Endothelial cell of umbilical vein (primary cell): ENCODE data around the gene TAF1A. TPM values are rescaled to one million over a fixed set of nuclear protein-coding genes. Genes with fewer than 3 reads are reported as not detected.

Source experiments
- BruUV-seq: library from RNA; stranded (reverse); fragments of 400-500 nt; replicated peaks from 2 replicates; lab custom pipeline; 2021; lab: Mats Ljungman, UMichigan
- CTCF ChIA-PET: fragments of 300-600, 350-600 bp; sonication (Branson Sonifier 250); formaldehyde crosslinking; loops from one replicate; lab custom pipeline; 2021; ENCODE audit warnings: antibody characterized with exemption, inconsistent platforms; lab: Charles Lee
- POLR2A ChIA-PET: fragments of 300-600, 350-600 bp; sonication (Branson Sonifier 250); formaldehyde crosslinking; loops from one replicate; lab custom pipeline; 2021; ENCODE audit warnings: antibody characterized with exemption, inconsistent platforms; lab: Charles Lee
- DNase-seq: peaks from one replicate; pipeline ENCODE4 v3.0.0-alpha.2; 2011; ENCODE audit warnings: low read depth, low spot score
- FAIRE-seq: peaks from 2 replicates; lab custom pipeline; 2011; peaks lifted over from hg19 to GRCh38; lab: Jason Lieb, UNC
- H2AFZ ChIP-seq: 2 replicates; pipeline ENCODE4 v1.6.0; 2012; ENCODE audit warnings: low read depth, low read length, control low read depth, inconsistent platforms
- H3K27ac ChIP-seq: 2 replicates; pipeline ENCODE4 v1.5.1; 2011; ENCODE audit warnings: low read depth, mild to moderate bottlenecking, control low read depth, low read length, moderate library complexity; ENCODE audit not compliant: insufficient read depth
- H3K27me3 ChIP-seq, 2 experiments: 2 replicates each; pipeline versions ENCODE4 v1.6.0 to v1.6.1; 2011; ENCODE audit warnings: low read length in 2 of 2, mixed read lengths in 1 of 2; ENCODE audit not compliant: control insufficient read depth in 2 of 2, insufficient read depth in 2 of 2
- H3K36me3 ChIP-seq, 2 experiments: 2 replicates in 1 of 2; 3 replicates in 1 of 2; pipeline ENCODE4 v1.5.1; 2011; ENCODE audit warnings: low read length in 2 of 2, mild to moderate bottlenecking in 1 of 2, moderate library complexity in 1 of 2; ENCODE audit not compliant: control insufficient read depth in 2 of 2, insufficient read depth in 2 of 2; ENCODE audit errors: extremely low read depth in 1 of 2
- H3K4me1 ChIP-seq: 3 replicates; pipeline ENCODE4 v1.5.1; 2011; ENCODE audit warnings: mild to moderate bottlenecking, low read length; ENCODE audit not compliant: control insufficient read depth, insufficient read depth; ENCODE audit errors: extremely low read depth
- H3K4me2 ChIP-seq: 2 replicates; pipeline ENCODE4 v1.6.1; 2011; ENCODE audit warnings: low read length, control low read depth, mixed read lengths; ENCODE audit not compliant: insufficient read depth
- H3K4me3 ChIP-seq, 3 experiments: fragments of 200-600 bp in 1 of 3; sonication (generic), shearing (Covaris generic) in 1 of 3; replicated peaks in 1 of 3; 2 replicates each; pipeline ENCODE4 v1.5.1; 2011 to 2016; ENCODE audit warnings: control low read depth in 3 of 3, low read length in 3 of 3, mild to moderate bottlenecking in 2 of 3, inconsistent platforms in 1 of 3, low read depth in 1 of 3, moderate library complexity in 1 of 3; ENCODE audit not compliant: insufficient read depth in 1 of 3
- H3K79me2 ChIP-seq: 2 replicates; pipeline ENCODE4 v1.6.0; 2012; ENCODE audit warnings: low read length, inconsistent platforms; ENCODE audit not compliant: control insufficient read depth, insufficient read depth
- H3K9ac ChIP-seq: replicated peaks from 2 replicates; pipeline ENCODE3; 2011; ENCODE audit warnings: low read length, control low read depth; ENCODE audit not compliant: insufficient read depth; ENCODE audit errors: extremely low read depth
- H3K9me1 ChIP-seq: replicated peaks from 3 replicates; pipeline ENCODE4 v1.6.0; 2011; ENCODE audit warnings: mild to moderate bottlenecking, low read length; ENCODE audit not compliant: control insufficient read depth, insufficient read depth; ENCODE audit errors: extremely low read depth
- H3K9me3 ChIP-seq: replicated peaks from 2 replicates; pipeline ENCODE4 v1.5.1; 2012; ENCODE audit warnings: low read length, inconsistent platforms; ENCODE audit not compliant: control insufficient read depth, insufficient read depth
- H4K20me1 ChIP-seq: replicated peaks from 2 replicates; pipeline ENCODE3; 2011; ENCODE audit warnings: mild to moderate bottlenecking, low read length; ENCODE audit not compliant: control insufficient read depth, insufficient read depth; ENCODE audit errors: extremely low read depth
- GATA2 ChIP-seq: IDR thresholded peaks from 2 replicates; pipeline ENCODE4 v1.7.0; 2011; ENCODE audit warnings: low read depth, mild to moderate bottlenecking, moderate library complexity, mixed read lengths, low read length; ENCODE audit not compliant: insufficient read length, insufficient read depth
- JUN ChIP-seq: IDR thresholded peaks from 2 replicates; pipeline ENCODE4 v1.6.1; 2011; ENCODE audit warnings: borderline replicate concordance, low read depth; ENCODE audit not compliant: insufficient read length, insufficient read depth
- MYC ChIP-seq: IDR thresholded peaks from one replicate; pipeline ENCODE4 v1.6.1; 2011; ENCODE audit warnings: mild to moderate bottlenecking, low read depth, low read length
- POLR2A ChIP-seq: IDR thresholded peaks from 2 replicates; pipeline ENCODE4 v1.6.1; 2012; ENCODE audit warnings: low read depth, mild to moderate bottlenecking, control low read depth, low read length
- dilution Hi-C: fragments of 300-500 bp; cut with MboI; formaldehyde crosslinking; loops from one replicate; pipeline ENCODE4 v1.15.0; 2019; ENCODE audit warnings: low sequenced_read_pairs; ENCODE audit not compliant: extremely low pct_ligation_motif_present
- intact Hi-C: fragments of 100-400 bp; cut with micrococcal nuclease; formaldehyde crosslinking; loops from one replicate; pipeline ENCODE4 v1.10.0; 2022
- polyA plus RNA-seq, 4 experiments: library from polyadenylated mRNA; depleted of rRNA in 3 of 4; stranded (reverse) in 3 of 4; unstranded in 1 of 4; fragments of >200 nt; gene quantifications; 2 replicates each; pipeline versions ENCODE4 v1.2.1 to v1.2.3, GENCODE V29; 2011 to 2012; ENCODE audit warnings: missing spikeins in 1 of 4
- total RNA-seq: library from RNA; stranded (reverse); gene quantifications from 2 replicates; pipeline ENCODE4 v1.2.3, GENCODE V29; 2021
- TF ChIP-seq, protein P1 (sequence below): IDR thresholded peaks from 2 replicates; pipeline ENCODE4 v1.6.1; 2011; ENCODE audit not compliant: insufficient read depth, insufficient read length
- TF ChIP-seq, protein P2 (sequence below), 2 donors: IDR thresholded peaks; 1 replicate in 1 of 2; 2 replicates in 1 of 2; pipeline ENCODE4 v1.5.1; 2011; ENCODE audit warnings: low read length in 2 of 2, mild to moderate bottlenecking in 2 of 2, moderate library complexity in 2 of 2, control low read depth in 1 of 2, inconsistent platforms in 1 of 2, low read depth in 1 of 2; ENCODE audit not compliant: insufficient read depth in 1 of 2; ENCODE audit errors: extremely low read depth in 1 of 2

TAF1A gene
- total and polyA plus RNA-seq, 2 donors (not counting 3 experiments of a cell fraction or from before 2014, with no cell fraction given): 1.3 to 5.3 TPM

DNA sequence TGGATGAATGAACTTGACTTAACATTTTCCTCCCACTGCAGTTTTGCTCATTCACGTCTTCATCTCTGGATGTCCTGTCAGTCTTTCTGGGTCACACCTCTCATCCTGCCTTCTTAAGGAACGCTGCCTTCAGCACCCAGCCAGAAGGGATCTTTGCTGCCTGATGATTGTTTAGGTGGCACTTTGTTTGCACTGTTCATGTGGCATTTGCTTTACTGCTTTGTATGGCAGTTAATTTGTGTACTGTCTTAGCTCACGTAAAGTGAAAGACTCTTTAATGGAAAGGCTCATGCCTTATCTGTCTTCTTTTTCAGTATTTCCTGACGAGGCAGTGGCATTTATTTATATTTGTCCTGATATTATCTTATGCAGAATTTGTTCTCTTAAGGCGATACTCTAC, 33.0 kb upstream of the TAF1A start:
- ChIA-PET POLR2A (no interaction called here), CTCF (interaction anchor here (4.6 kb wide), 1 partner anchor 12 kb away, joined by 34 read pairs; no protein-coding TSS in a partner anchor)
- H3K36me3 ChIP-seq: peaks cover 0 to 4% of the 10 kb centered on the region in 2 experiments
- BruUV-seq: no TSS peak
- H2AFZ ChIP-seq: no peak overlapping the region
- intact Hi-C loops (no loop called here), dilution Hi-C loops (no loop called here)
- no peaks in the 10 kb centered on the region for H3K27me3 ChIP-seq
- no peak overlapping the region for H3K4me3 ChIP-seq
- H3K79me2 ChIP-seq: peaks cover 4% of the 10 kb centered on the region
- no peaks in the 10 kb centered on the region for H3K9me3 ChIP-seq
- no peak overlapping the region for H3K9ac ChIP-seq
- TF ChIP-seq JUN (no peak), POLR2A (no peak), MYC (no peak), GATA2 (no peak)
- TF ChIP-seq, protein P1, sequence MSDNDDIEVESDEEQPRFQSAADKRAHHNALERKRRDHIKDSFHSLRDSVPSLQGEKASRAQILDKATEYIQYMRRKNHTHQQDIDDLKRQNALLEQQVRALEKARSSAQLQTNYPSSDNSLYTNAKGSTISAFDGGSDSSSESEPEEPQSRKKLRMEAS: no peak
- TF ChIP-seq, protein P2, sequence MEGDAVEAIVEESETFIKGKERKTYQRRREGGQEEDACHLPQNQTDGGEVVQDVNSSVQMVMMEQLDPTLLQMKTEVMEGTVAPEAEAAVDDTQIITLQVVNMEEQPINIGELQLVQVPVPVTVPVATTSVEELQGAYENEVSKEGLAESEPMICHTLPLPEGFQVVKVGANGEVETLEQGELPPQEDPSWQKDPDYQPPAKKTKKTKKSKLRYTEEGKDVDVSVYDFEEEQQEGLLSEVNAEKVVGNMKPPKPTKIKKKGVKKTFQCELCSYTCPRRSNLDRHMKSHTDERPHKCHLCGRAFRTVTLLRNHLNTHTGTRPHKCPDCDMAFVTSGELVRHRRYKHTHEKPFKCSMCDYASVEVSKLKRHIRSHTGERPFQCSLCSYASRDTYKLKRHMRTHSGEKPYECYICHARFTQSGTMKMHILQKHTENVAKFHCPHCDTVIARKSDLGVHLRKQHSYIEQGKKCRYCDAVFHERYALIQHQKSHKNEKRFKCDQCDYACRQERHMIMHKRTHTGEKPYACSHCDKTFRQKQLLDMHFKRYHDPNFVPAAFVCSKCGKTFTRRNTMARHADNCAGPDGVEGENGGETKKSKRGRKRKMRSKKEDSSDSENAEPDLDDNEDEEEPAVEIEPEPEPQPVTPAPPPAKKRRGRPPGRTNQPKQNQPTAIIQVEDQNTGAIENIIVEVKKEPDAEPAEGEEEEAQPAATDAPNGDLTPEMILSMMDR (IDR thresholded peaks at IDR 0.05; ENCODE audit: extremely low read depth in 1 of 2, insufficient read depth in 1 of 2, low read depth in 1 of 2, low read length in 2 of 2): no peak
- H3K27ac ChIP-seq: no peak overlapping the region
- no peaks in the 10 kb centered on the region for H4K20me1 ChIP-seq
- H3K4me2 ChIP-seq: no peak overlapping the region
- no peak for FAIRE-seq
- H3K9me1 ChIP-seq: no peaks in the 10 kb centered on the region
- H3K4me1 ChIP-seq: peaks cover 7% of the 10 kb centered on the region
- no peak for DNase-seq
